GM12878 (cell line): ENCODE data around the gene FFAR2. TPM values are rescaled to one million over a fixed set of nuclear protein-coding genes. Genes with fewer than 3 reads are reported as not detected.

Experiments
- ATAC-seq: fragments of 200-7000 bp; cut with Tn5 transposase; 3 replicates; pipeline ENCODE4 v1.9.1; 2020; ENCODE audit warnings: mild to moderate bottlenecking, moderate library complexity
- BruUV-seq: library from RNA; stranded (reverse); fragments of 400-500 nt; replicated peaks from 2 replicates; lab custom pipeline; 2021; lab: Mats Ljungman, UMichigan
- CTCF ChIA-PET: fragments of 300-600 bp; sonication (Branson Sonifier 250); formaldehyde crosslinking; extraction: SDS; loops from one replicate; lab custom pipeline; 2021; ENCODE audit warnings: inconsistent platforms; lab: Yijun Ruan, JAX
- POLR2A ChIA-PET: fragments of 350-600 bp; formaldehyde crosslinking; extraction: SDS; loops from one replicate; lab custom pipeline; 2021; ENCODE audit warnings: inconsistent platforms; lab: Charles Lee
- RAD21 ChIA-PET: fragments of 300-600 bp; sonication (Branson Sonifier 250); formaldehyde crosslinking; loops from one replicate; lab custom pipeline; 2023; ENCODE audit warnings: antibody characterized with exemption; ENCODE audit not compliant: unreplicated experiment; lab: Charles Lee
- SMC1A ChIA-PET: fragments of 300-600 bp; sonication (Branson Sonifier 250); formaldehyde crosslinking; loops from one replicate; lab custom pipeline; 2023; ENCODE audit not compliant: unreplicated experiment, uncharacterized antibody; lab: Charles Lee
- DNase-seq: peaks from one replicate; pipeline ENCODE4 v3.0.0-alpha.2; 2011; ENCODE audit warnings: low read depth, low spot score
- FAIRE-seq: peaks from 3 replicates; lab custom pipeline; 2011; peaks lifted over from hg19 to GRCh38; lab: Jason Lieb, UNC
- H2AFZ ChIP-seq: 2 replicates; pipeline ENCODE4 v1.6.0; 2011; ENCODE audit warnings: low read depth, low read length, control low read depth; ENCODE audit not compliant: control insufficient read depth
- H3K27ac ChIP-seq: 2 replicates; pipeline ENCODE4 v1.5.1; 2011; ENCODE audit warnings: control low read depth; ENCODE audit not compliant: control insufficient read depth, insufficient read depth
- H3K27me3 ChIP-seq, 2 experiments: replicated peaks in 1 of 2; 2 replicates each; pipeline versions ENCODE4 v1.6.0 to v1.6.1; 2011; ENCODE audit warnings: low read length in 1 of 2; ENCODE audit not compliant: control insufficient read depth in 2 of 2, insufficient read depth in 2 of 2
- H3K36me3 ChIP-seq, 2 experiments: 2 replicates each; pipeline ENCODE4 v1.5.1; 2011; ENCODE audit warnings: low read length in 1 of 2; ENCODE audit not compliant: control insufficient read depth in 2 of 2, insufficient read depth in 2 of 2
- H3K4me1 ChIP-seq: 2 replicates; pipeline ENCODE4 v1.6.1; 2011; ENCODE audit warnings: mild to moderate bottlenecking, low read length, moderate library complexity, mixed read lengths; ENCODE audit not compliant: control insufficient read depth, insufficient read depth
- H3K4me2 ChIP-seq: 2 replicates; pipeline ENCODE4 v1.6.0; 2011; ENCODE audit warnings: control low read depth; ENCODE audit not compliant: control insufficient read depth, insufficient read depth
- H3K4me3 ChIP-seq: fragments of 200-600 bp; sonication (generic); 2 replicates; pipeline ENCODE4 v1.5.1; 2016
- H3K79me2 ChIP-seq: 2 replicates; pipeline ENCODE4 v1.6.0; 2011; ENCODE audit warnings: low read length; ENCODE audit not compliant: control insufficient read depth, insufficient read depth
- H3K9ac ChIP-seq: 2 replicates; pipeline ENCODE4 v1.8.0; 2011; ENCODE audit warnings: low read length, control low read depth, mixed read lengths; ENCODE audit not compliant: control insufficient read depth, insufficient read depth
- H3K9me3 ChIP-seq: replicated peaks from 3 replicates; pipeline ENCODE4 v1.5.1; 2011; ENCODE audit warnings: mild to moderate bottlenecking, low read length; ENCODE audit not compliant: control insufficient read depth, insufficient read depth
- H4K20me1 ChIP-seq: 2 replicates; pipeline ENCODE4 v1.6.0; 2011; ENCODE audit not compliant: control insufficient read depth, insufficient read depth
- BMI1 ChIP-seq: fragments of 450-650 bp; IDR thresholded peaks from 2 replicates; pipeline ENCODE4 v1.6.1; 2016; ENCODE audit warnings: mild to moderate bottlenecking, moderate library complexity, borderline replicate concordance
- CREB1 ChIP-seq: IDR thresholded peaks from 2 replicates; pipeline ENCODE4 v1.6.1; 2012; ENCODE audit warnings: low read depth, mild to moderate bottlenecking, inconsistent platforms
- CTCF ChIP-seq, 3 experiments: IDR thresholded peaks in 2 of 3; conservative IDR thresholded peaks in 1 of 3; 2 replicates each; pipeline ENCODE4 v1.5.1; 2011; ENCODE audit warnings: low read depth in 3 of 3, low read length in 3 of 3, mild to moderate bottlenecking in 3 of 3, control low read depth in 2 of 3, moderate library complexity in 2 of 3, inconsistent platforms in 1 of 3, mixed read lengths in 1 of 3; ENCODE audit not compliant: control insufficient read depth in 2 of 3, insufficient read depth in 1 of 3; ENCODE audit errors: extremely low read depth in 1 of 3
- IKZF2 ChIP-seq, 2 experiments: fragments of 450-650 bp; IDR thresholded peaks; 2 replicates each; pipeline ENCODE4 v1.6.1; 2017; ENCODE audit warnings: mild to moderate bottlenecking in 2 of 2, moderate library complexity in 2 of 2
- WRNIP1 ChIP-seq: IDR thresholded peaks from 2 replicates; pipeline ENCODE4 v1.6.1; 2011; ENCODE audit warnings: low read depth, low read length, improper control_type of control experiment, borderline replicate concordance
- YBX1 ChIP-seq: fragments of 450-650 bp; IDR thresholded peaks from 2 replicates; pipeline ENCODE4 v1.6.1; 2016; ENCODE audit warnings: antibody characterized with exemption
- YY1 ChIP-seq: IDR thresholded peaks from 2 replicates; pipeline ENCODE4 v1.6.1; 2011; ENCODE audit warnings: low read depth, mild to moderate bottlenecking, low read length
- ZNF592 ChIP-seq: fragments of 450-650 bp; IDR thresholded peaks from 2 replicates; pipeline ENCODE4 v1.6.1; 2017; ENCODE audit warnings: mild to moderate bottlenecking, moderate library complexity
- WGBS: methylation state at CpG from one replicate; pipeline ENCODE4 v1.1.6; 2016; ENCODE audit warnings: low lambda C conversion rate; ENCODE audit not compliant: insufficient replicate concordance, insufficient coverage; ENCODE audit errors: missing lambda C conversion rate; 5-methylcytosine and 5-hydroxymethylcytosine counted together
- in situ Hi-C: fragments of 300-500 bp; cut with MboI; formaldehyde crosslinking; loops from 9 replicates; pipeline ENCODE4 v1.14.3; 2018; ENCODE audit warnings: mixed read lengths
- intact Hi-C: fragments of 100-400 bp; cut with micrococcal nuclease; formaldehyde crosslinking; loops from one replicate; pipeline ENCODE4 v1.14.2; 2022; ENCODE audit not compliant: unreplicated experiment
- polyA plus RNA-seq, 11 experiments: library from polyadenylated mRNA; depleted of rRNA in 4 of 11; unstranded in 6 of 11; stranded (reverse) in 5 of 11; fragments of >200 nt; fragmentation: Nextera tagmentation in 4 of 11; fragmentation: Illumina TruSeq in 1 of 11; extraction: Ambion mirVana in 4 of 11; extraction: Trizol in 1 of 11; gene quantifications; 1 replicate in 1 of 11; 2 replicates in 10 of 11; pipeline versions ENCODE4 v1.2.1 to v1.2.3, GENCODE V29; 2011 to 2016; ENCODE audit warnings: inconsistent platforms in 2 of 11, missing spikeins in 2 of 11, low read depth in 1 of 11
- total RNA-seq, 4 experiments: library from RNA; depleted of rRNA in 3 of 4; stranded (reverse); fragments of >200 nt in 3 of 4; fragmentation: Illumina TruSeq in 1 of 4; extraction: Trizol in 1 of 4; gene quantifications; 2 replicates each; pipeline versions ENCODE4 v1.2.1 to v1.2.3, GENCODE V29; 2013 to 2021

The FFAR2 gene
- total and polyA plus RNA-seq, 10 of the 15 experiments (the other 5 are each of a cell fraction or from before 2014, with no cell fraction given) = 0.05 to 4.0 (median 2.1) TPM

DNA sequence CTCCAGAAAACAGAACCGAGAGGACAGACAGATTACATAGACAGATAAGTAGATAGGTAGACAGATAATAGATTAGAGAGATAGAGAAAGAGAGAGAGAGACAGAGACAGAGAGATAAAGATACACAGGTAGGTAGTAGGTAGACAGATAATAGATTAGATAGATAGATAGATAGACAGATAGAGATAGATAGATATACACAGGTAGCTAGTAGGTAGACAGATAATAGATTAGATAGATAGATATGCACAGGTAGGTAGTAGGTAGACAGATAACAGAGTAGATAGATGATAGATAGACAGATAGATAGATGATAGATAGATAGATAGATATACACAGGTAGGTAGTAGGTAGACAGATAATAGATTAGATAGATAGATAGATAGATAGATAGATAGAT, 10.1 kb downstream of the FFAR2 start:
- no peaks in the 10 kb centered on the region for H3K27me3 ChIP-seq
- no peaks in the 10 kb centered on the region for H3K79me2 ChIP-seq
- CTCF ChIA-PET = interaction anchor here (0.9 to 8.5 kb wide), 6 partner anchors 11 to 103 kb away, joined by 3 to 86 read pairs (median 6); no protein-coding TSS in a partner anchor
- in situ Hi-C loops = no loop called here
- H4K20me1 ChIP-seq = no peaks in the 10 kb centered on the region
- no peak for ATAC-seq
- BruUV-seq = no TSS peak
- peak overlapping the region; percentile 76 for H3K4me2 ChIP-seq
- SMC1A ChIA-PET = interaction anchor here (1.0 to 17.4 kb wide), 9 partner anchors 8 to 132 kb away, joined by 3 to 237 read pairs (median 42); partner anchors contain the start of genes CD22, FFAR2 and FFAR3
- no peak overlapping the region for H3K4me3 ChIP-seq
- POLR2A ChIA-PET = interaction anchor here (0.5 to 3.4 kb wide), 11 partner anchors 10 to 248 kb away, joined by 3 to 21 read pairs (median 4); partner anchors contain the start of genes FFAR1 and FFAR2
- H2AFZ ChIP-seq = no peak overlapping the region
- no peak for FAIRE-seq
- H3K36me3 ChIP-seq = no peaks in the 10 kb centered on the region
- 0% methylated on average over 1 of the region's 1 CpG for WGBS
- TF ChIP-seq YBX1 (peak; percentile 63; the same call in 1 of the 2 replicates), WRNIP1 (no peak), YY1 (no peak), IKZF2 (IDR thresholded peaks at IDR 0.05) (no peak), BMI1 (no peak), CTCF (IDR thresholded peaks at IDR 0.05 in 2 of 3, conservative IDR thresholded peaks at IDR 0.05 in 1 of 3; ENCODE audit: control insufficient read depth in 2 of 3, extremely low read depth in 1 of 3, insufficient read depth in 1 of 3, low read depth in 3 of 3, low read length in 3 of 3) (no peak), CREB1 (no peak), ZNF592 (no peak)
- no peaks in the 10 kb centered on the region for H3K9me3 ChIP-seq
- H3K4me1 ChIP-seq = peaks cover 67% of the 10 kb centered on the region
- RAD21 ChIA-PET = interaction anchor here (0.9 to 8.3 kb wide), 11 partner anchors 8 to 103 kb away, joined by 3 to 110 read pairs (median 10); partner anchors contain the start of gene FFAR3
- no peak for DNase-seq
- peak overlapping the region; percentile 89 for H3K27ac ChIP-seq
- intact Hi-C loops = loop anchor here (2.0 kb wide), 1 partner anchor 49 kb away; no protein-coding TSS in a partner anchor
- H3K9ac ChIP-seq = no peak overlapping the region
